ENCODE results near the gene KLF4. TPM values are rescaled to one million over a fixed set of nuclear protein-coding genes. Genes with fewer than 3 reads are reported as not detected.
A peak's percentile ranks its signal among the peaks of the same experiment; 100 is the strongest.
"Not testable (repeated sequence)": the region's sequence is repeated elsewhere in the genome, so short reads cannot be mapped to it uniquely, and the experiment has no call there.

Gene KLF4
- total RNA-seq, 4 donors from 2014 or later = 304 to 861 (median 407) TPM

DNA sequence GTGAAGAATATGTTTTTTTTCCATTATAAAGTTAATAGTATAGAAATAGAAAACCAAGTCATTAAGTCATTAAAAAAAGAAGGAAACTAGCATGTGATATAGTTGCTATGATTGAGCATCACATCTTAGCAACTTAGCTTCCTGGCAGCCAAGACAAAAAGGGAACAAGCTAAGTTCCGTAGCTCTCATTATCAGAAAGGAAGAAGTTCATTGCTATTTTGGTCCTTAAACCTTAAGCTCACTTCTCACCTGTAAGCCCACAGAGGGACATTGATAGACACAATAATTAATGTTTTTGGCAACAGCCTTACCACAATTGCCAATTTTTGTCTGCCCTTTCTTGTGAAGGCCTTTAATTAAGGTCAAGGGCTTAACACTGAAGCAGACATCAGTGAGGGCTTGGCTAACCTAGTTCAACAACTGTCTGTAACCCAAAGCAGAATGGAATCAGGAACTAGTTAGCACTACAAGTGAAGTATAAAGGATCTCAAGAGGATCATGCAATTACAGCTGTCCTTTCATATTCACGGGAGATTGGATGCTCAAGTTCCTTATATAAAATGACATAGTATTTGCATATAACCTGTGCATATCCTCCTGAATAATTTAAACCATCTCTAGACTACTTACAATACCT, 24.0 kb upstream of the KLF4 start:
- 59 to 73% methylated on average over 2 of the region's 2 CpGs for WGBS, 2 donors (ENCODE audit: low coverage in 1 of 2)
- TF ChIP-seq, protein P1, sequence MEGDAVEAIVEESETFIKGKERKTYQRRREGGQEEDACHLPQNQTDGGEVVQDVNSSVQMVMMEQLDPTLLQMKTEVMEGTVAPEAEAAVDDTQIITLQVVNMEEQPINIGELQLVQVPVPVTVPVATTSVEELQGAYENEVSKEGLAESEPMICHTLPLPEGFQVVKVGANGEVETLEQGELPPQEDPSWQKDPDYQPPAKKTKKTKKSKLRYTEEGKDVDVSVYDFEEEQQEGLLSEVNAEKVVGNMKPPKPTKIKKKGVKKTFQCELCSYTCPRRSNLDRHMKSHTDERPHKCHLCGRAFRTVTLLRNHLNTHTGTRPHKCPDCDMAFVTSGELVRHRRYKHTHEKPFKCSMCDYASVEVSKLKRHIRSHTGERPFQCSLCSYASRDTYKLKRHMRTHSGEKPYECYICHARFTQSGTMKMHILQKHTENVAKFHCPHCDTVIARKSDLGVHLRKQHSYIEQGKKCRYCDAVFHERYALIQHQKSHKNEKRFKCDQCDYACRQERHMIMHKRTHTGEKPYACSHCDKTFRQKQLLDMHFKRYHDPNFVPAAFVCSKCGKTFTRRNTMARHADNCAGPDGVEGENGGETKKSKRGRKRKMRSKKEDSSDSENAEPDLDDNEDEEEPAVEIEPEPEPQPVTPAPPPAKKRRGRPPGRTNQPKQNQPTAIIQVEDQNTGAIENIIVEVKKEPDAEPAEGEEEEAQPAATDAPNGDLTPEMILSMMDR (IDR thresholded peaks at IDR 0.05) = no peak
- TF ChIP-seq EP300 (IDR thresholded peaks at IDR 0.05; ENCODE audit: low read depth) = no peak
- TF ChIP-seq POLR2A (IDR thresholded peaks at IDR 0.05) = no peak
- no peak for TF ChIP-seq POLR2AphosphoS5 (IDR thresholded peaks at IDR 0.05)
- in situ Hi-C loops (cut with MboI; ENCODE audit: low pct_ligation_motif_present in 1 of 4, low pct_unique_long_range_greater_than_20kb in 1 of 4, low sequenced_read_pairs in 3 of 4) = no loop called here

DNA sequence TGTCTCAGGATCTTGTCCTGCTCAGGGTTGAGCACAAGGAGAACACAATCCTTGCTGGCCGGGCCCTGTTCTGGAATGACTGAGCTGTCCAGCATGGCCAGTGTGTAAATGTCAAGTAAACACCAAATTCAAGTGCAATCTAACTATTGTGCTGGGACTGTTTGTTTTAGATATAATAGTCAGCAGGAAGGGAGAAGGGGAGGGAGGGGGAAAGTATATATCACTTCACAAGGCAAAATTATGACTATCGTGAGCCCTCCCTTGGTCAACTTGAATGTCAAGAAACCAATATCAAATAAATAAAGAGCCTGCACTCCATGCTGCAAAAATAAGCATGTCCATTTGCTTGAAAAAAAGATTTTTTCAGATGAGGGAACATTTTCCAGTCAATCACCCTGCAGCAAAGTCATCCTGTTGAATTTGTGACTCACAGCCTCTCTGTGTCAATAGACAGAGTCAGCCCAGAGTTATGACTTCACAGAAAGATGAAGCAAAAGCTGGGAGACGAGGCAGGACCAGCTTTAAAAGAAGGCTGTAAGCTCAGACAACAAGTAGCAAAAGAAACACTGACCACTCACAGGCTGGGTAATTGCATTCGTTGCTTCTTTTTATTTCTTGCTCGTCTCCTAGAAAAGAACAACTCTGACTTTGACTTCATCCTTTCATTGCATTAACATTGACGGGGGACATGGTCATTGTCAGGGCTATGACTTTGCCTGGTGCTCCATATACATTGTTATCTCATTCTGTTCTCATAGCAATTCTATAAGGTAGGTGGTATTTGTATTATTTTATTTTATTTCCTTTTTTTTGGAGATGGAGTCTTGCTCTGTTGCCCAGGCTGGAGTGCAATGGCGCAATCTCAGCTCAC, 15.3 kb upstream of the KLF4 start:
- peaks cover 0 to 19% (median 12%) of the 10 kb centered on the region in 4 donors for H3K4me1 ChIP-seq
- H3K4me3 ChIP-seq = no peak overlapping the region
- peak in 2 of 3 donors; percentile 7 to 14 for TF ChIP-seq POLR2AphosphoS5 (IDR thresholded peaks at IDR 0.05)
- TF ChIP-seq, protein P1 (IDR thresholded peaks at IDR 0.05) = no peak
- peak; percentile 22 for TF ChIP-seq POLR2A (IDR thresholded peaks at IDR 0.05)
- WGBS, 2 donors (ENCODE audit: low coverage in 1 of 2) = 31 to 32% methylated on average over 4 to 7 of the region's 7 CpGs
- DNase-seq = peak; percentile 49
- H3K27me3 ChIP-seq = no peaks in the 10 kb centered on the region
- no peaks in the 10 kb centered on the region for H3K36me3 ChIP-seq
- in situ Hi-C loops (cut with MboI; ENCODE audit: low pct_ligation_motif_present in 1 of 4, low pct_unique_long_range_greater_than_20kb in 1 of 4, low sequenced_read_pairs in 3 of 4) = no loop called here
- H3K9me3 ChIP-seq = no peaks in the 10 kb centered on the region
- intact Hi-C loops (cut with DNase I; ENCODE audit: low total_unique reads) = no loop called here
- peak overlapping the region; percentile 41 to 72 (median 63) for H3K27ac ChIP-seq

More for the DNA sequence above, 24.0 kb upstream of the KLF4 start:
- H3K9me3 ChIP-seq = no peaks in the 10 kb centered on the region
- H3K4me3 ChIP-seq = no peak overlapping the region
- intact Hi-C loops (cut with DNase I; ENCODE audit: low total_unique reads) = no loop called here
- no peak overlapping the region for H3K27ac ChIP-seq
- no peaks in the 10 kb centered on the region for H3K36me3 ChIP-seq
- no peaks in the 10 kb centered on the region for H3K27me3 ChIP-seq
- no peak for DNase-seq
- no peaks in the 10 kb centered on the region for H3K4me1 ChIP-seq

DNA sequence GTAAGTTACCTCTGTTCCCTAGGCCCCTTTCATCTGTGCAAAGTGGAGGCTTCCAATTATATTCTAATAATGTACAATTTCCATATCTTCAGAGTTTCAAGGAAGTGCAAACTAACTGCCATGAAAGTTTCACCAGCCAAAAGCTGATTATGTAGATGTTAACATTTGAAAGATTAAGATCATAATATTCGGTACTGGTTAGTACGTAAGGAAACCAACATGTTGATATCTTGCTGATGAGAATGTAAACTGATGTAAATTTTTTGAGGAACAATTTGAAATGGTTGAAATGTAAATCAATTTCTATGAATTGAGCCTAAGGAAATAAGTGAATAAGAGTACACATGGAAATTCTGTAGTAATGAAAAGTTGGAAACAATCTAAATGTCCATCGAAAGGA, 12.9 kb upstream of the KLF4 start:
- intact Hi-C loops (cut with DNase I; ENCODE audit: low total_unique reads) = no loop called here
- DNase-seq = no peak
- H3K27ac ChIP-seq = no peak overlapping the region

GRCh38 chr9:107500421-107501200, 11.0 kb upstream of the KLF4 start:
- intact Hi-C loops (cut with DNase I; ENCODE audit: low total_unique reads); H3K9me3 ChIP-seq; DNase-seq; H3K36me3 ChIP-seq; H3K27me3 ChIP-seq; in situ Hi-C loops (cut with MboI; ENCODE audit: low pct_ligation_motif_present in 1 of 4, low pct_unique_long_range_greater_than_20kb in 1 of 4, low sequenced_read_pairs in 3 of 4); H3K27ac ChIP-seq; H3K4me3 ChIP-seq: not testable (repeated sequence)
- H3K4me1 ChIP-seq = peaks cover 0 to 19% (median 12%) of the 10 kb centered on the region in 4 donors
- 89 to 100% methylated on average over 5 to 17 of the region's 17 CpGs for WGBS, 2 donors (ENCODE audit: low coverage in 1 of 2)

More for the DNA sequence above, 12.9 kb upstream of the KLF4 start:
- in situ Hi-C loops (cut with MboI; ENCODE audit: low pct_ligation_motif_present in 1 of 4, low pct_unique_long_range_greater_than_20kb in 1 of 4, low sequenced_read_pairs in 3 of 4) = no loop called here
- Histone ChIP-seq H3K4me3 (no peak overlapping the region), H3K9me3 (no peaks in the 10 kb centered on the region), H3K36me3 (no peaks in the 10 kb centered on the region), H3K27me3 (no peaks in the 10 kb centered on the region), H3K4me1 (peaks cover 0 to 19% (median 12%) of the 10 kb centered on the region in 4 donors)
- TF ChIP-seq POLR2A (IDR thresholded peaks at IDR 0.05) (no peak), POLR2AphosphoS5 (IDR thresholded peaks at IDR 0.05) (no peak), EP300 (IDR thresholded peaks at IDR 0.05; ENCODE audit: low read depth) (no peak)
- TF ChIP-seq, protein P1 (IDR thresholded peaks at IDR 0.05) = no peak
- 97% methylated on average over 3 of the region's 3 CpGs for WGBS, 2 donors (ENCODE audit: low coverage in 1 of 2)
